Endothelial cell (in vitro differentiated cells): Measurements from ENCODE around the gene AMBP. TPM values are rescaled to one million over a fixed set of nuclear protein-coding genes. Genes with fewer than 3 reads are reported as not detected.

ENCODE experiments used
- DNase-seq: peaks from one replicate; pipeline ENCODE4 v3.0.0; 2021; ENCODE audit warnings: low spot score
- H3K27ac Mint-ChIP-seq: one replicate; pipeline ENCODE4 v1.8.0; 2021; ENCODE audit warnings: mixed read lengths, inconsistent platforms; ENCODE audit not compliant: unreplicated experiment
- H3K27me3 Mint-ChIP-seq: one replicate; pipeline ENCODE4 v1.8.0; 2021; ENCODE audit warnings: mild to moderate bottlenecking, moderate library complexity, mixed read lengths, inconsistent platforms; ENCODE audit not compliant: unreplicated experiment
- H3K36me3 Mint-ChIP-seq: one replicate; pipeline ENCODE4 v1.8.0; 2021; ENCODE audit warnings: mild to moderate bottlenecking, low read depth, mixed read lengths, inconsistent platforms; ENCODE audit not compliant: unreplicated experiment
- H3K4me1 Mint-ChIP-seq: one replicate; pipeline ENCODE4 v1.8.0; 2021; ENCODE audit warnings: mild to moderate bottlenecking, mixed read lengths, inconsistent platforms; ENCODE audit not compliant: unreplicated experiment
- H3K4me3 Mint-ChIP-seq: one replicate; pipeline ENCODE4 v1.8.0; 2021; ENCODE audit warnings: mild to moderate bottlenecking, mixed read lengths, inconsistent platforms; ENCODE audit not compliant: unreplicated experiment
- H3K9me3 Mint-ChIP-seq: one replicate; pipeline ENCODE4 v1.8.0; 2021; ENCODE audit warnings: mixed read lengths, inconsistent platforms; ENCODE audit not compliant: unreplicated experiment
- CTCF ChIP-seq: fragments of 200-600 bp; sonication (generic); IDR thresholded peaks from one replicate; pipeline ENCODE4 v1.5.0; 2021; ENCODE audit warnings: antibody characterized with exemption; ENCODE audit not compliant: unreplicated experiment
- total RNA-seq: library from RNA; stranded (reverse); fragmentation: NEBNext Ultra II Directional; extraction: Animal tissue kit (Norgen Biotek cat#: 25700); gene quantifications from one replicate; pipeline ENCODE4 v1.2.1, GENCODE V29; 2021; ENCODE audit not compliant: unreplicated experiment

AMBP gene
- total RNA-seq, 1 donor from 2014 or later = not detected

- Mint-ChIP-seq H3K4me1 (peaks cover 5% of the 10 kb centered on the region), H3K27ac (no peak overlapping the region), H3K27me3 (peaks cover 6% of the 10 kb centered on the region), H3K9me3 (no peaks in the 10 kb centered on the region), H3K36me3 (peaks cover 26% of the 10 kb centered on the region), H3K4me3 (no peak overlapping the region)
- TF ChIP-seq CTCF = no peak
- no peak for DNase-seq
Measured at GRCh38 chr9:114054191-114054690, 23.9 kb downstream of the AMBP start.

- no peaks in the 10 kb centered on the region for H3K9me3 Mint-ChIP-seq
- peaks cover 4% of the 10 kb centered on the region for H3K27me3 Mint-ChIP-seq
- H3K4me1 Mint-ChIP-seq = peaks cover under 1% of the 10 kb centered on the region
- no peak for TF ChIP-seq CTCF
- H3K27ac Mint-ChIP-seq = no peak overlapping the region
- H3K36me3 Mint-ChIP-seq = peaks cover 27% of the 10 kb centered on the region
- DNase-seq = no peak
- no peak overlapping the region for H3K4me3 Mint-ChIP-seq
Measured at GRCh38 chr9:114053246-114054005, 24.7 kb downstream of the AMBP start.

- no peaks in the 10 kb centered on the region for H3K9me3 Mint-ChIP-seq
- peaks cover 32% of the 10 kb centered on the region for H3K36me3 Mint-ChIP-seq
Measured at GRCh38 chr9:114051706-114052105, 26.4 kb downstream of the AMBP start.

GRCh38 chr9:114051281-114051680, 26.8 kb downstream of the AMBP start:
- peaks cover 5% of the 10 kb centered on the region for H3K27me3 Mint-ChIP-seq
- H3K9me3 Mint-ChIP-seq = no peaks in the 10 kb centered on the region
- no peak overlapping the region for H3K27ac Mint-ChIP-seq
- TF ChIP-seq CTCF = no peak
- DNase-seq = no peak
- no peak overlapping the region for H3K4me3 Mint-ChIP-seq
- no peaks in the 10 kb centered on the region for H3K4me1 Mint-ChIP-seq
- peaks cover 32% of the 10 kb centered on the region for H3K36me3 Mint-ChIP-seq

More at GRCh38 chr9:114051706-114052105, 26.4 kb downstream of the AMBP start:
- DNase-seq = no peak
- no peak overlapping the region for H3K4me3 Mint-ChIP-seq
- no peak overlapping the region for H3K27ac Mint-ChIP-seq
- no peak for TF ChIP-seq CTCF
- no peaks in the 10 kb centered on the region for H3K4me1 Mint-ChIP-seq
- H3K27me3 Mint-ChIP-seq = peaks cover 6% of the 10 kb centered on the region

- Mint-ChIP-seq H3K4me1 (no peaks in the 10 kb centered on the region), H3K27ac (no peak overlapping the region), H3K4me3 (no peak overlapping the region), H3K9me3 (no peaks in the 10 kb centered on the region), H3K36me3 (peaks cover 32% of the 10 kb centered on the region), H3K27me3 (peaks cover 3% of the 10 kb centered on the region)
- DNase-seq = no peak
- TF ChIP-seq CTCF = no peak
Measured at GRCh38 chr9:114050646-114051045, 27.5 kb downstream of the AMBP start.
